ENCODE data around the gene ZNF438.

ZNF438 gene

GRCh38 chr10:30854656-30855055, 177.0 kb downstream of the ZNF438 start:
- no peak for DNase-seq (ENCODE audit: low read depth)
- TF ChIP-seq CTCF (conservative IDR thresholded peaks at IDR 0.05; ENCODE audit: low read depth, low read length): no peak
- no peak overlapping the region for H3K4me3 ChIP-seq (ENCODE audit: low read depth, low read length)

- no peak for TF ChIP-seq CTCF (conservative IDR thresholded peaks at IDR 0.05; ENCODE audit: low read depth, low read length)
- no peak for DNase-seq (ENCODE audit: low read depth)
- H3K4me3 ChIP-seq (ENCODE audit: low read depth, low read length): no peak overlapping the region
Observed at GRCh38 chr10:30853066-30853465, 178.6 kb downstream of the ZNF438 start.

- no peak for TF ChIP-seq CTCF (conservative IDR thresholded peaks at IDR 0.05; ENCODE audit: low read depth, low read length)
- DNase-seq (ENCODE audit: low read depth): no peak
- no peak overlapping the region for H3K4me3 ChIP-seq (ENCODE audit: low read depth, low read length)
Observed at GRCh38 chr10:30850776-30851175, 180.9 kb downstream of the ZNF438 start.

GRCh38 chr10:30849231-30850035, 182.2 kb downstream of the ZNF438 start:
- H3K4me3 ChIP-seq (ENCODE audit: low read depth, low read length): no peak overlapping the region
- no peak for TF ChIP-seq CTCF (conservative IDR thresholded peaks at IDR 0.05; ENCODE audit: low read depth, low read length)
- no peak for DNase-seq (ENCODE audit: low read depth)

GRCh38 chr10:30848396-30849032, 183.2 kb downstream of the ZNF438 start:
- DNase-seq (ENCODE audit: low read depth): no peak
- no peak overlapping the region for H3K4me3 ChIP-seq (ENCODE audit: low read depth, low read length)
- no peak for TF ChIP-seq CTCF (conservative IDR thresholded peaks at IDR 0.05; ENCODE audit: low read depth, low read length)

- TF ChIP-seq CTCF (conservative IDR thresholded peaks at IDR 0.05; ENCODE audit: low read depth, low read length): no peak
- DNase-seq (ENCODE audit: low read depth): no peak
- no peak overlapping the region for H3K4me3 ChIP-seq (ENCODE audit: low read depth, low read length)
Observed at GRCh38 chr10:30847642-30848041, 184.0 kb downstream of the ZNF438 start.

- no peak for TF ChIP-seq CTCF (conservative IDR thresholded peaks at IDR 0.05; ENCODE audit: low read depth, low read length)
- no peak overlapping the region for H3K4me3 ChIP-seq (ENCODE audit: low read depth, low read length)
- DNase-seq (ENCODE audit: low read depth): no peak
Observed at GRCh38 chr10:30847199-30847598, 184.5 kb downstream of the ZNF438 start.
